Naive thymus-derived CD8-positive, alpha-beta T cell (primary cell): Measurements from ENCODE around the gene POLR3GL. TPM values are rescaled to one million over a fixed set of nuclear protein-coding genes. Genes with fewer than 3 reads are reported as not detected.

Experiments used
- ATAC-seq, 2 donors: fragments of 150-1000 bp; cut with Tn5 transposase in 1 of 2; sonication (Bioruptor Pico), chemical (Tn5 transposase) in 1 of 2; 1 replicate in 1 of 2; 2 replicates in 1 of 2; pipeline ENCODE4 v1.10.0; 2021; ENCODE audit warnings: mild to moderate bottlenecking in 2 of 2, moderate library complexity in 2 of 2
- POLR2A ChIA-PET: fragments of 350-600 bp; sonication (Branson Sonifier 250); formaldehyde crosslinking; loops from one replicate; lab custom pipeline; 2021; ENCODE audit warnings: antibody characterized with exemption; lab: Charles Lee
- DNase-seq, 10 donors: peaks; one replicate each; pipeline versions ENCODE4 v3.0.0 to v3.0.0-alpha.2; 2020 to 2022
- H3K27ac Mint-ChIP-seq, 10 donors: one replicate each; pipeline ENCODE4 v1.8.0; 2020 to 2022; ENCODE audit warnings: mild to moderate bottlenecking in 10 of 10, mixed read lengths in 10 of 10, moderate library complexity in 4 of 10, inconsistent platforms in 1 of 10
- H3K27me3 Mint-ChIP-seq, 5 donors: one replicate each; pipeline ENCODE4 v1.8.0; 2021 to 2022; ENCODE audit warnings: mixed read lengths in 5 of 5
- H3K36me3 Mint-ChIP-seq, 3 donors: one replicate each; pipeline ENCODE4 v1.8.0; 2020 to 2022; ENCODE audit warnings: mixed read lengths in 3 of 3, mild to moderate bottlenecking in 2 of 3, inconsistent platforms in 1 of 3
- H3K4me1 Mint-ChIP-seq, 4 donors: one replicate each; pipeline ENCODE4 v1.8.0; 2021 to 2022; ENCODE audit warnings: mixed read lengths in 4 of 4
- H3K4me3 Mint-ChIP-seq, 10 donors: one replicate each; pipeline ENCODE4 v1.8.0; 2020 to 2022; ENCODE audit warnings: mild to moderate bottlenecking in 10 of 10, mixed read lengths in 10 of 10, moderate library complexity in 6 of 10, inconsistent platforms in 1 of 10
- H3K9me3 Mint-ChIP-seq, 9 donors: one replicate each; pipeline ENCODE4 v1.8.0; 2020 to 2022; ENCODE audit warnings: mixed read lengths in 9 of 9, mild to moderate bottlenecking in 3 of 9, inconsistent platforms in 1 of 9, moderate library complexity in 1 of 9
- polyA plus RNA-seq, 3 donors: library from polyadenylated mRNA; unstranded; fragments of 300-500 nt; fragmentation: Illumina TruSeq; gene quantifications; one replicate each; pipeline ENCODE4 v1.2.3, GENCODE V29; 2021
- total RNA-seq, 8 experiments: library from RNA in 2 of 8; stranded (reverse) in 2 of 8; gene quantifications; one replicate each; pipeline ENCODE4 v1.2.3 and lab custom pipeline; 2021 to 2026

Gene POLR3GL
- total and polyA plus RNA-seq, 5 experiments from 2014 or later, result 32.5 to 101 (median 98.4) TPM

DNA sequence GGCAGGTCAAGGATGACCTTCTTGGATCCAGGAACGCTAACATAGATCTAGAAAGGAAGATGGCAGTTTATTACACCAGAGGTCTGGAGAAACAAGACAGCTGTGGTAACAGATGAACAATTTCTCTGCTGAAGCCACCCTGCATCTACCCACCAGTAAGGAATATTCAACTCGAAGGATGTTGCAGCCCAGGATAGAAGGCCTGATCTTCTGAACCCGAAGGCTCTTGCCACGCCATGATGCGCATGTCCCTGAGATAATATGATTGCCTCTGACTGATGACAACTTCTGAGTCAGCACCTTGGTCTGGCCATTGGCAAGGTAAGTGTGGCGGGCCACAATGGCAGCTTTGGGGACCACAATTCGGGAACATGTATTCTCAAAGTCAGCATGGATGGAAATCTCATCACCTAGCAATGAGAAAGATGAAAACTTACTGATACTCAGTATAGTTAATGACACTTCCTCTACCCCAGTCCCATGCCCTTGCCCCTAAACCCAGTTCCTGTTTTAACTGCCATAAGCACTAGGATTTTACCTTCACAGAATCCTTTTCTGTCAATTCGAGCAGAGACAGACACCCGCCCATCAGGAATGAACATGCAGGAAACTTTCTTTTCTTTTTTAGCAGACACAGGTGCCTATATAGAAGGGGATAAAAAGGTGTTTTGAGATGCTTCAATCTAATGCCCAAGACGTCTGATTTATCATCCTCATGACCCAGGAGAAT, 30.1 kb downstream of the POLR3GL start:
- Mint-ChIP-seq H3K4me3 (peak overlapping the region; percentile 91 to 100 (median 99)), H3K4me1 (peaks cover 33 to 75% (median 55%) of the 10 kb centered on the region in 4 donors), H3K27ac (peak overlapping the region; percentile 90 to 100 (median 99)), H3K27me3 (no peaks in the 10 kb centered on the region), H3K9me3 (peaks cover 0 to 8% (median 0%) of the 10 kb centered on the region in 9 donors), H3K36me3 (peaks cover 45 to 54% (median 50%) of the 10 kb centered on the region in 3 donors)
- DNase-seq (peak in 2 of 10 donors; percentile 33), ATAC-seq (no peak)
- POLR2A ChIA-PET, result interaction anchor here (0.5 to 30.6 kb wide), 9 partner anchors 6 to 134 kb away, joined by 5 to 1573 read pairs (median 49); partner anchors contain the start of genes ANKRD34A, LIX1L, PEX11B and POLR3GL

DNA sequence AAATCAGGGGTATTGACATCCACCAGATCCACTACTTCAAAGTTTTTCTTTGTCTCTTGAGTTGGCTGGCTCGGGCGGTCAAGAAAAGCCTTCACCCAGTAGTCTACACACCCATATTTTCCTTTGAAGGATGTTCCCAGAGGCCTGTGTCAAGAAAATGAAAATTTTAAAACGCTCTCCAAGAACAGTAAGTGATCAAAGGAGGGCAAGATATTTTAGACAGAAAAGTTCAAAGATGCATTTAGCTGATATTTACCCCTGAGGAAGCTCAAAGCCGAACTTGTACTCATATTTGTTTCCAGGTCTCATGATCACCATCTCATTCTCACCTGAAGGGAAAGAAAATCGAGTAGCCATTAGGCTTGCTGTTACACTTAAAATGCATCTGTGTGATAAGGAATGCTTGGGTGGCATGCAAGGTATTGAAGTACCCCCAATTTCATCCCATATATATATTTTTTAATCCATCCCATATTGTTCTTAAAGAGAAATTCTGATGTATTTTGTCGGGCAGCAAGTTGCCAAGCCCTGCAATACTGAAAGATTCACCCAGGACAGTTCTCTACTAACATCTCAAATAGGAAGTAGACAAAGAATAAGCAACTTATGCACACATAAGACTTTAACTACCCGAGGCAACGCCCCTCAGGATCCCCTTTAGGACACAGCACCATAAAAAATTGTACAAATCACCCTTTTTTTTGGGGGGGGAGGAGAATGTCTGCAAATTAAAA, 30.8 kb downstream of the POLR3GL start:
- POLR2A ChIA-PET, result interaction anchor here (1.8 to 30.6 kb wide), 8 partner anchors 5 to 137 kb away, joined by 8 to 1573 read pairs (median 66); partner anchors contain the start of genes ANKRD34A, LIX1L, PEX11B and PIAS3
- no peak for DNase-seq
- Mint-ChIP-seq H3K4me3 (peak overlapping the region; percentile 91 to 100 (median 99)), H3K27ac (peak overlapping the region; percentile 95 to 100 (median 99)), H3K36me3 (peaks cover 45 to 54% (median 50%) of the 10 kb centered on the region in 3 donors), H3K27me3 (no peaks in the 10 kb centered on the region), H3K9me3 (peaks cover 0 to 8% (median 0%) of the 10 kb centered on the region in 9 donors), H3K4me1 (peaks cover 36 to 76% (median 58%) of the 10 kb centered on the region in 4 donors)
- ATAC-seq, result no peak

DNA sequence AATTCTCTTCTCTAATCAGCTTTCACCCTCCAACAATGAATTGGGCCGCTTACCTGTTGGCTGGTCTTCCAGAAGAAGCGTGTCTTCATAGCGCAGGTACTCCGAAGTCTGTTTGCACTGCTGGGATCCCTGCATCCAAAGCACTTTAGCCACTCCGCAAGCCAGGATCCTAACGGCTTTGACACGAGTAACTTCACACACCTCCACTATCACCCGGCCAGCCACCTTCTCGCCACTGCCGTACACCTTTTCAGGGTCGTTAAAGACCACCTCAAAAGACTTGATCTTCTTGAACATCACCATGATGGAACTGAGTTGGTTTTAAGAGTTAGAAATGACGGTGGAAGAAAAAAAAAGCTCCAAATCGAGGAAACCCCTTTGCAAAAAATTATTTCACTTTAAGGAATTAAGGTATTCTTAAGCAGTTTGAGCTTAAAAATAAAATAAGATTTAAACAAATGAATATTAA, 31.5 kb downstream of the POLR3GL start:
- POLR2A ChIA-PET, result interaction anchor here (1.0 to 30.6 kb wide), 11 partner anchors 5 to 151 kb away, joined by 3 to 1573 read pairs (median 39); partner anchors contain the start of genes ANKRD34A, LIX1L, NUDT17 and PEX11B
- peaks cover 0 to 8% (median 0%) of the 10 kb centered on the region in 9 donors for H3K9me3 Mint-ChIP-seq
- H3K27me3 Mint-ChIP-seq, result no peaks in the 10 kb centered on the region
- DNase-seq (no peak), ATAC-seq (no peak)
- H3K4me1 Mint-ChIP-seq, result peaks cover 33 to 73% (median 52%) of the 10 kb centered on the region in 4 donors
- peaks cover 45 to 54% (median 48%) of the 10 kb centered on the region in 3 donors for H3K36me3 Mint-ChIP-seq
- peak overlapping the region; percentile 91 to 100 (median 99) for H3K4me3 Mint-ChIP-seq
- H3K27ac Mint-ChIP-seq, result peak overlapping the region; percentile 95 to 100 (median 99)

GRCh38 chr1:145996433-145997015, 32.0 kb downstream of the POLR3GL start, which contains the start of gene TXNIP:
TSS of gene TXNIP (minus strand) at chr1:145996579. CDS start at chr1:145996266, 313 bp downstream.
- peaks cover 45 to 50% (median 48%) of the 10 kb centered on the region in 3 donors for H3K36me3 Mint-ChIP-seq
- peak; percentile 88 to 98 (median 91) for DNase-seq

GRCh38 chr1:145997016-145997717, 32.7 kb downstream of the POLR3GL start:
- H3K36me3 Mint-ChIP-seq, result peaks cover 42 to 45% (median 44%) of the 10 kb centered on the region in 3 donors
- peak; percentile 44 to 87 (median 65) for DNase-seq
- no peaks in the 10 kb centered on the region for H3K27me3 Mint-ChIP-seq
- H3K9me3 Mint-ChIP-seq, result peaks cover 0 to 8% (median 0%) of the 10 kb centered on the region in 9 donors
- ATAC-seq, result peak; percentile 59 to 68
- peak overlapping the region; percentile 91 to 100 (median 99) for H3K4me3 Mint-ChIP-seq
- peaks cover 28 to 72% (median 51%) of the 10 kb centered on the region in 4 donors for H3K4me1 Mint-ChIP-seq
- POLR2A ChIA-PET, result interaction anchor here (1.0 to 30.6 kb wide), 11 partner anchors 3 to 173 kb away, joined by 3 to 1573 read pairs (median 39); partner anchors contain the start of genes ANKRD34A, LIX1L, NUDT17 and PEX11B
- H3K27ac Mint-ChIP-seq, result peak overlapping the region; percentile 95 to 100 (median 99)

More at GRCh38 chr1:145996433-145997015, 32.0 kb downstream of the POLR3GL start, which contains the start of gene TXNIP:
- H3K4me3 Mint-ChIP-seq, result peak within 1 kb of the TSS; percentile 91 to 100 (median 99)
- peak; percentile 67 to 85 for ATAC-seq
- peaks cover 0 to 8% (median 0%) of the 10 kb centered on the region in 9 donors for H3K9me3 Mint-ChIP-seq
- POLR2A ChIA-PET, result interaction anchor here (1.0 to 30.6 kb wide), 12 partner anchors 4 to 173 kb away, joined by 3 to 1573 read pairs (median 32); partner anchors contain the start of genes ANKRD34A, LIX1L, NUDT17 and PEX11B
- peak within 1 kb of the TSS; percentile 95 to 100 (median 99) for H3K27ac Mint-ChIP-seq
- H3K4me1 Mint-ChIP-seq, result peaks cover 31 to 72% (median 51%) of the 10 kb centered on the region in 4 donors
- no peaks in the 10 kb centered on the region for H3K27me3 Mint-ChIP-seq

GRCh38 chr1:145997718-145998023, 33.2 kb downstream of the POLR3GL start:
- peaks cover 0 to 8% (median 0%) of the 10 kb centered on the region in 9 donors for H3K9me3 Mint-ChIP-seq
- H3K27ac Mint-ChIP-seq, result peak overlapping the region; percentile 95 to 100 (median 99)
- no peak for DNase-seq
- no peak for ATAC-seq
- peaks cover 37 to 40% (median 38%) of the 10 kb centered on the region in 3 donors for H3K36me3 Mint-ChIP-seq
- peak overlapping the region; percentile 91 to 100 (median 99) for H3K4me3 Mint-ChIP-seq
- peaks cover 27 to 70% (median 48%) of the 10 kb centered on the region in 4 donors for H3K4me1 Mint-ChIP-seq
- no peaks in the 10 kb centered on the region for H3K27me3 Mint-ChIP-seq
- POLR2A ChIA-PET, result interaction anchor here (1.9 to 30.6 kb wide), 9 partner anchors 3 to 174 kb away, joined by 6 to 1573 read pairs (median 49); partner anchors contain the start of genes ANKRD34A, LIX1L, NUDT17 and PEX11B

GRCh38 chr1:145999321-146000024, 35.0 kb downstream of the POLR3GL start:
- peak overlapping the region; percentile 95 to 100 (median 99) for H3K27ac Mint-ChIP-seq
- DNase-seq (peak in 9 of 10 donors; percentile 37 to 71 (median 51)), ATAC-seq (peak; percentile 44 to 49)
- peaks cover 24 to 64% (median 54%) of the 10 kb centered on the region in 4 donors for H3K4me1 Mint-ChIP-seq
- H3K4me3 Mint-ChIP-seq, result peak overlapping the region; percentile 91 to 100 (median 99)
- POLR2A ChIA-PET, result interaction anchor here (6.0 to 30.6 kb wide), 5 partner anchors 1 to 72 kb away, joined by 49 to 1573 read pairs (median 462); partner anchors contain the start of genes ANKRD34A, LIX1L, POLR3GL and RBM8A
- no peaks in the 10 kb centered on the region for H3K27me3 Mint-ChIP-seq
- peaks cover 19 to 22% (median 20%) of the 10 kb centered on the region in 3 donors for H3K36me3 Mint-ChIP-seq
- H3K9me3 Mint-ChIP-seq, result peaks cover 0 to 8% (median 0%) of the 10 kb centered on the region in 9 donors

- Mint-ChIP-seq H3K4me3 (peak overlapping the region in 8 of 10 donors; percentile 39 to 91 (median 51)), H3K27ac (peak overlapping the region; percentile 65 to 100 (median 92)), H3K9me3 (peaks cover 0 to 2% (median 0%) of the 10 kb centered on the region in 9 donors), H3K4me1 (peaks cover 35 to 85% (median 75%) of the 10 kb centered on the region in 4 donors), H3K27me3 (no peaks in the 10 kb centered on the region), H3K36me3 (no peaks in the 10 kb centered on the region)
- POLR2A ChIA-PET, result interaction anchor here (0.5 to 30.6 kb wide), 4 partner anchors 15 to 143 kb away, joined by 3 to 1573 read pairs (median 233); partner anchors contain the start of genes ANKRD34A, LIX1L, POLR3GL and TXNIP
- no peak for DNase-seq
- ATAC-seq, result no peak
Measured at GRCh38 chr1:146001709-146002108, 37.2 kb downstream of the POLR3GL start.

GRCh38 chr1:146007489-146008133, 43.1 kb downstream of the POLR3GL start:
- POLR2A ChIA-PET, result interaction anchor here (0.8 to 26.6 kb wide), 5 partner anchors 21 to 162 kb away, joined by 3 to 1573 read pairs (median 13); partner anchors contain the start of genes ANKRD34A, NUDT17, POLR3GL and RBM8A
- Mint-ChIP-seq H3K9me3 (no peaks in the 10 kb centered on the region), H3K36me3 (no peaks in the 10 kb centered on the region), H3K4me3 (peak overlapping the region in 9 of 10 donors; percentile 76 to 89 (median 82)), H3K4me1 (peaks cover 20 to 51% (median 47%) of the 10 kb centered on the region in 4 donors), H3K27me3 (no peaks in the 10 kb centered on the region), H3K27ac (peak overlapping the region; percentile 83 to 100 (median 94))
- no peak for DNase-seq
- ATAC-seq, result no peak
